Vagina (tissue), 2 donors: ENCODE data around the gene IQGAP3.

Source experiments
- CTCF ChIP-seq, 3 experiments: fragments of 450-650 bp in 2 of 3; fragments of 200-600 bp in 1 of 3; sonication (generic) in 1 of 3; IDR thresholded peaks; one replicate each; pipeline ENCODE4 v1.5.1; 2017 to 2019; ENCODE audit warnings: antibody characterized with exemption in 3 of 3, mild to moderate bottlenecking in 2 of 3, moderate library complexity in 2 of 3
- POLR2A ChIP-seq, 2 donors: fragments of 450-650 bp; IDR thresholded peaks; one replicate each; pipeline ENCODE4 v1.6.1; 2017; ENCODE audit warnings: antibody characterized with exemption in 2 of 2, mild to moderate bottlenecking in 2 of 2, moderate library complexity in 2 of 2
- POLR2AphosphoS5 ChIP-seq, 2 donors: sonication (generic); formaldehyde crosslinking; IDR thresholded peaks; one replicate each; pipeline ENCODE4 v1.9.0; 2017; ENCODE audit warnings: antibody characterized with exemption in 2 of 2, mild to moderate bottlenecking in 2 of 2, low read depth in 1 of 2; ENCODE audit not compliant: insufficient read depth in 1 of 2

GRCh38 chr1:156593661-156593989 is 21.3 kb upstream of the IQGAP3 start:
- TF ChIP-seq POLR2A (IDR thresholded peaks at IDR 0.05): no peak
- TF ChIP-seq CTCF (IDR thresholded peaks at IDR 0.05): no peak
- no peak for TF ChIP-seq POLR2AphosphoS5 (IDR thresholded peaks at IDR 0.05; ENCODE audit: insufficient read depth in 1 of 2, low read depth in 1 of 2)
